ENCODE measurements around the gene CDC42BPA. TPM values are rescaled to one million over a fixed set of nuclear protein-coding genes. Genes with fewer than 3 reads are reported as not detected.

Gene CDC42BPA
- total and polyA plus RNA-seq, 2 of the 13 experiments (the other 11 are each of a cell fraction or from before 2014, with no cell fraction given), result 6.5 to 16.0 TPM

DNA sequence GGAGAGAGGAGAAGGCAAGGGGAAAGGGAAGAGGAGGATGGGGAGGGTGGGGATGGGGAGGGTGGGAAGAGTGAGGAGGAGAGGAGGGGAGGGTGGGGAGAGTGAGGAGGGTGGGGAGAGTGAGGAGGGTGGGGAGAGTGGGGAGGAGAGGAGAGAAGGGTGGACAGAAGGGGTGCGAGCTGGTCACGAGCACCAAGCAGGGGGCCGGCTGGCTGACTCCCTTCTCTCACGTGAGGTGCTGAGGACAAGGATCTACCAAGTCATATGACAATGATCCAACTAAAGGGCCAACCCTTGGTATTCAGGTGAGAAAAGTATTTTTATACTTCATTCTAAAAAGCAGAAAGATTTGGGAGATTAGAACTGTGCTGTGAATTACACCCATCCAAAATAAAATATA, 326.4 kb downstream of the CDC42BPA start:
- H3K27ac ChIP-seq (ENCODE audit: extremely low read length, insufficient read depth, low read length), result no peak overlapping the region
- intact Hi-C loops (cut with micrococcal nuclease; ENCODE audit: unreplicated experiment), result loop anchor here (2.0 to 5.0 kb wide), 2 partner anchors 17 to 45 kb away; no protein-coding TSS in a partner anchor
- TF ChIP-seq ZNF432 (CRISPR knock-in tag; IDR thresholded peaks at IDR 0.05; ENCODE audit: borderline replicate concordance), result no peak
- TF ChIP-seq ZNF616 (CRISPR knock-in tag; IDR thresholded peaks at IDR 0.05; ENCODE audit: low read depth), result no peak
- TF ChIP-seq, protein P1, sequence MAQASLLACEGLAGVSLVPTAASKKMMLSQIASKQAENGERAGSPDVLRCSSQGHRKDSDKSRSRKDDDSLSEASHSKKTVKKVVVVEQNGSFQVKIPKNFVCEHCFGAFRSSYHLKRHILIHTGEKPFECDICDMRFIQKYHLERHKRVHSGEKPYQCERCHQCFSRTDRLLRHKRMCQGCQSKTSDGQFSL (CRISPR knock-in tag; IDR thresholded peaks at IDR 0.05), result no peak
- no peak for TF ChIP-seq ZNF484 (CRISPR knock-in tag; IDR thresholded peaks at IDR 0.05; ENCODE audit: borderline replicate concordance, low read depth)
- no peak for TF ChIP-seq EEA1 (CRISPR knock-in tag; IDR thresholded peaks at IDR 0.05; ENCODE audit: borderline replicate concordance)
- no peaks in the 10 kb centered on the region for H3K27me3 ChIP-seq (ENCODE audit: control insufficient read depth in 1 of 2, insufficient read depth in 2 of 2, low read length in 2 of 2)
- H3K4me1 ChIP-seq (ENCODE audit: insufficient read depth, low read length), result peaks cover 72% of the 10 kb centered on the region
- H3K4me2 ChIP-seq (ENCODE audit: low read depth, low read length), result no peak overlapping the region
- no peak overlapping the region for H3K9ac ChIP-seq (ENCODE audit: insufficient read depth, low read depth, low read length)
- no peaks in the 10 kb centered on the region for H3K9me3 ChIP-seq (ENCODE audit: low read length)
- no peak overlapping the region for H2AFZ ChIP-seq (ENCODE audit: low read length)
- BruUV-seq (replicated peaks), result no TSS peak
- ChIA-PET POLR2A (no interaction called here), CTCF (ENCODE audit: low intra/inter-chr PET ratio, low total read pairs) (no interaction called here)
- no peaks in the 10 kb centered on the region for H4K20me1 ChIP-seq (ENCODE audit: insufficient read depth, low read length)
- FAIRE-seq (no peak), DNase-seq (ENCODE audit: low spot score) (no peak), ATAC-seq (no peak)
- 96% methylated on average over 4 of the region's 4 CpGs for WGBS (ENCODE audit: low lambda C conversion rate)
- H3K36me3 ChIP-seq (replicated peaks in 1 of 2; ENCODE audit: control insufficient read depth in 1 of 2, insufficient read depth in 2 of 2, low read length in 2 of 2), result peaks cover 0 to 8% of the 10 kb centered on the region in 2 experiments; a peak in 1 of 5 replicates
- no peak overlapping the region for H3K4me3 ChIP-seq (replicated peaks in 1 of 3; ENCODE audit: insufficient read depth in 1 of 3, low read depth in 2 of 3, low read length in 3 of 3)
- in situ Hi-C loops (cut with HindIII; ENCODE audit: extremely low pct_ligation_motif_present, low pct_unique_long_range_greater_than_20kb), result no loop called here
- no peaks in the 10 kb centered on the region for H3K79me2 ChIP-seq (ENCODE audit: insufficient read depth, low read length)

DNA sequence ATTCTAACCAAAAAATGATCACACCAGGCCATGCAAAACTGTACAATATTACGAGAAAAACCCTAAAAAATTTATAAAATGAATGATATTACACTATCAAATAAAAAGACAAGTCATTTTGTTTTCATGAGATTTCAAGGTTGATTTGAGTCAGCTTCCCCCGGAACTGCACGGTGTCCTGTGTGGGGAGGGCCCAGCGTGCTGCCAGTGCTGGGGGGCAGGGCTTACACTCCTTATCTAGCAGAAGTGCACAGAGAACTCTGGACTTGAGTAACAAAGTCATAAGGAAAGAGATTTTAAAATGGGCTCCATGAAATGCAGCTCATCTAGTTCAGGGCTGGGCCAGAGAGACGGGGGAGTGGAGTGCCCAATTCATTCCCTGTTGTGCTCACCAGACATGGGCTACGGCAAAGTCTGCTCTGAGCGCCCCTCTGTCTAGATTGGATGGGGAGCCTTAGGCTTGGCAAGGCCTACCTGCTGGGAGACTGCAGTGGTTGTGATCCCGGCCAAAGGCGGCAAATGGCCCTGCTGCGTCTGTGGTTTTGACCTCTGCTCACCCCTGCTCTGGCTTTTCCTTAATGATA, 328.1 kb downstream of the CDC42BPA start:
- CTCF ChIA-PET (ENCODE audit: low intra/inter-chr PET ratio, low total read pairs), result no interaction called here
- no peak for TF ChIP-seq ONECUT2 (CRISPR knock-in tag; IDR thresholded peaks at IDR 0.05)
- peak; percentile 44; the same call in 1 of the 2 replicates for TF ChIP-seq ZMYM4 (CRISPR knock-in tag; IDR thresholded peaks at IDR 0.05)
- TF ChIP-seq TBX2 (CRISPR knock-in tag; IDR thresholded peaks at IDR 0.05; ENCODE audit: borderline replicate concordance), result peak; percentile 33; the same call in 1 of the 2 replicates
- peak; percentile 50; the same call in 1 of the 2 replicates for TF ChIP-seq PHF21A (CRISPR knock-in tag; IDR thresholded peaks at IDR 0.05)
- peak; percentile 82 for TF ChIP-seq HNF4A (CRISPR knock-in tag; IDR thresholded peaks at IDR 0.05)
- TF ChIP-seq ESRRA (CRISPR knock-in tag; IDR thresholded peaks at IDR 0.05; ENCODE audit: low read depth), result peak; percentile 52; the same call in 1 of the 2 replicates
- TF ChIP-seq, protein P2, sequence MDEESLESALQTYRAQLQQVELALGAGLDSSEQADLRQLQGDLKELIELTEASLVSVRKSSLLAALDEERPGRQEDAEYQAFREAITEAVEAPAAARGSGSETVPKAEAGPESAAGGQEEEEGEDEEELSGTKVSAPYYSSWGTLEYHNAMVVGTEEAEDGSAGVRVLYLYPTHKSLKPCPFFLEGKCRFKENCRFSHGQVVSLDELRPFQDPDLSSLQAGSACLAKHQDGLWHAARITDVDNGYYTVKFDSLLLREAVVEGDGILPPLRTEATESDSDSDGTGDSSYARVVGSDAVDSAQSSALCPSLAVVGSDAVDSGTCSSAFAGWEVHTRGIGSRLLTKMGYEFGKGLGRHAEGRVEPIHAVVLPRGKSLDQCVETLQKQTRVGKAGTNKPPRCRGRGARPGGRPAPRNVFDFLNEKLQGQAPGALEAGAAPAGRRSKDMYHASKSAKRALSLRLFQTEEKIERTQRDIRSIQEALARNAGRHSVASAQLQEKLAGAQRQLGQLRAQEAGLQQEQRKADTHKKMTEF (CRISPR knock-in tag; IDR thresholded peaks at IDR 0.05), result 0 out of 2 replicates have a peak, but pooled peaks have one; percentile 22
- TF ChIP-seq, protein P3, sequence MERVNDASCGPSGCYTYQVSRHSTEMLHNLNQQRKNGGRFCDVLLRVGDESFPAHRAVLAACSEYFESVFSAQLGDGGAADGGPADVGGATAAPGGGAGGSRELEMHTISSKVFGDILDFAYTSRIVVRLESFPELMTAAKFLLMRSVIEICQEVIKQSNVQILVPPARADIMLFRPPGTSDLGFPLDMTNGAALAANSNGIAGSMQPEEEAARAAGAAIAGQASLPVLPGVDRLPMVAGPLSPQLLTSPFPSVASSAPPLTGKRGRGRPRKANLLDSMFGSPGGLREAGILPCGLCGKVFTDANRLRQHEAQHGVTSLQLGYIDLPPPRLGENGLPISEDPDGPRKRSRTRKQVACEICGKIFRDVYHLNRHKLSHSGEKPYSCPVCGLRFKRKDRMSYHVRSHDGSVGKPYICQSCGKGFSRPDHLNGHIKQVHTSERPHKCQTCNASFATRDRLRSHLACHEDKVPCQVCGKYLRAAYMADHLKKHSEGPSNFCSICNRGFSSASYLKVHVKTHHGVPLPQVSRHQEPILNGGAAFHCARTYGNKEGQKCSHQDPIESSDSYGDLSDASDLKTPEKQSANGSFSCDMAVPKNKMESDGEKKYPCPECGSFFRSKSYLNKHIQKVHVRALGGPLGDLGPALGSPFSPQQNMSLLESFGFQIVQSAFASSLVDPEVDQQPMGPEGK (CRISPR knock-in tag; IDR thresholded peaks at IDR 0.05), result peak; percentile 98

More for the DNA sequence above, 328.1 kb downstream of the CDC42BPA start:
- Histone ChIP-seq H3K4me3 (replicated peaks in 1 of 3; ENCODE audit: insufficient read depth in 1 of 3, low read depth in 2 of 3, low read length in 3 of 3) (no peak overlapping the region), H3K27ac (ENCODE audit: extremely low read length, insufficient read depth, low read length) (peak overlapping the region; percentile 66), H3K9ac (ENCODE audit: insufficient read depth, low read depth, low read length) (no peak overlapping the region), H3K79me2 (ENCODE audit: insufficient read depth, low read length) (no peaks in the 10 kb centered on the region), H2AFZ (ENCODE audit: low read length) (no peak overlapping the region), H3K27me3 (ENCODE audit: control insufficient read depth in 1 of 2, insufficient read depth in 2 of 2, low read length in 2 of 2) (no peaks in the 10 kb centered on the region), H3K9me3 (ENCODE audit: low read length) (no peaks in the 10 kb centered on the region), H4K20me1 (ENCODE audit: insufficient read depth, low read length) (no peaks in the 10 kb centered on the region), H3K36me3 (replicated peaks in 1 of 2; ENCODE audit: control insufficient read depth in 1 of 2, insufficient read depth in 2 of 2, low read length in 2 of 2) (peaks cover 5 to 22% of the 10 kb centered on the region in 2 experiments; a peak in 4 of 5 replicates), H3K4me2 (ENCODE audit: low read depth, low read length) (peak overlapping the region; percentile 59), H3K4me1 (ENCODE audit: insufficient read depth, low read length) (peaks cover 61% of the 10 kb centered on the region)
- peak; percentile 28 for DNase-seq (ENCODE audit: low spot score)
- in situ Hi-C loops (cut with HindIII; ENCODE audit: extremely low pct_ligation_motif_present, low pct_unique_long_range_greater_than_20kb), result no loop called here
- FAIRE-seq, result no peak
- ATAC-seq, result peak; percentile 30
- BruUV-seq (replicated peaks), result no TSS peak
- 46% methylated on average over 8 of the region's 10 CpGs for WGBS (ENCODE audit: low lambda C conversion rate)
- POLR2A ChIA-PET, result interaction anchor here (0.7 kb wide), 1 partner anchor 51 kb away, joined by 5 read pairs; no protein-coding TSS in a partner anchor
- intact Hi-C loops (cut with micrococcal nuclease; ENCODE audit: unreplicated experiment), result loop anchor here (2.0 to 5.0 kb wide), 2 partner anchors 15 to 43 kb away; no protein-coding TSS in a partner anchor
